Measurements from ENCODE around the gene BAD.
"Not testable (repeated sequence)": the region's sequence is repeated elsewhere in the genome, so short reads cannot be mapped to it uniquely, and the experiment has no call there.

The BAD gene

GRCh38 chr11:64284048-64284961, at the start of gene BAD:
Gene BAD (minus strand): TSS chr11:64284665. CDS start chr11:64284368, 297 bp downstream.
- peak; percentile 85 for DNase-seq (ENCODE audit: low read depth)

DNA sequence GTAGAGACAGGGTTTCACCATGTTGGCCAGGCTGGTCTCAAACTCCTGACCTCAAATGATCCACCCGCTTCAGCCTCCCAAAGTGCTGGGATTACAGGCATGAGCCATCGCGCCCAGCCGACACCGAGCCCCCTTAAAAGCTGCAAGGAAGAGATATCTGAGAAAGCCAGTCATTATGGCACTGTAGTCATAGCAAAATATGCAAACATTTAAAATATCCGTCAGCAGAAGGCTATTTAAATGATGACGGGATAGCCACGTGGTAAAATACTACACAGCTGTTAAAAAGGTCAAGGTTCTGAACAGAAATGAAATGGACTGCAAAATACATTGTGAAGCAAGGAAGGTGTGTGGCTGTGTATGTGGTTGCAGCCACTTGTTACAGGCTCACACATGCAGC, 49.1 kb upstream of the BAD start:
- no peak for DNase-seq (ENCODE audit: low read depth)

GRCh38 chr11:64331569-64332371, 47.3 kb upstream of the BAD start:
- DNase-seq (ENCODE audit: low read depth), result peak; percentile 30

DNA sequence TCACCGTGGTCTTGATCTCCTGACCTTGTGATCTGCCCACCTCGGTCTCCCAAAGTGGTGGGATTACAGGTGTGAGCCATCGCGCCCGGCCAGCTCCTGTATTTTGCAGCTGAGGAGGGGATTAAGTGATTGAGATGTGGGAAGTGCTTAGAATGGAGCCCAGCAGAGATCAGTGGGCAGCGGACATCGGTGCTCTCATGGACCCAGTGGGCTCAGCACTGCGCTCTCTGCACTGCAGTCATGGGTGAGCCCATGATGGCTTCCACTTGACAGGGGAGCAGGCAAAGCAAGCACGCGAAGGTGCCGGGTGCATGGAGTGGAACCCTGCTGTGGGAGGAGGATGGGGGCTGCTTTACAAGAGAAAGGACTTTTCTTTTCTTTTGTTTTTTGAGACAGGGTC, 46.4 kb upstream of the BAD start:
- DNase-seq (ENCODE audit: low read depth), result no peak

DNA sequence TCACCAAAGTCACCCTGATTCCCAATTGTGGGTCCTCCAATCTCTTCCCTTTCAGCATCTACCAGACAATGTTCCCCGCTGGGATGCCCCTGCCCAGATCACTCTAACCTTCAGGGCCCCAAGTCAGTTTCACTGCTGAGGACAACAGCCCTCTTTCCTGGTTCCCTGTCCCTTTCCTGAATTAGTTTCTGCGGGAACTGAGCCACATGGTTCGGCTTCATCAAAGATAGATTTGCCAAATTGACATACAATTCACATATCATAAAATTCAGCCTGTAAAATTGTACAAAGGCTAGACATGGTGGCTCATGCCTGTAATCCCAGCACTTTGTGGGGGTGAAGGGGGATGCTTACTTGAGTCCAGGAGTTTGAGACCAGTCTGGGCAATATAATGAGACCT, 43.5 kb upstream of the BAD start:
- no peak for DNase-seq (ENCODE audit: low read depth)

DNA sequence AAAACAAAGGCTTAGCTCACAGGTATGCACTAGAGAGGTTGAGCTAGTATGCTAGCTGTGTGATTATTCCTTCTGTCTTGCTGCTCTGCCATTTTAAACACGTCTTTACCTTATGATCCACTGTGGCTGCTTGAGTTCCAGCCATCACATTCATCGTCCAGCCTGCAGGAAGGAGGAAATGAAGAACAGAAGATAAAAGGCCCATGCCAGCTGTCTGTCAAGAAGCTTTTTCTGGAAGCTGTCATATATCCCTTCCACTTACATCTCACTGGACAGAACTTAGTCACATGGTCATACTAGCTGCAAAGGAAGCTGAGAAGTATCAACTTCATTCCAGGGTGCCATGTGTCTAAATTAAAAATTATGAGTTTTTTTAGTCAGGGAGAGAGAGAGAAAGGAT, 42.9 kb upstream of the BAD start:
- DNase-seq (ENCODE audit: low read depth), result no peak

DNA sequence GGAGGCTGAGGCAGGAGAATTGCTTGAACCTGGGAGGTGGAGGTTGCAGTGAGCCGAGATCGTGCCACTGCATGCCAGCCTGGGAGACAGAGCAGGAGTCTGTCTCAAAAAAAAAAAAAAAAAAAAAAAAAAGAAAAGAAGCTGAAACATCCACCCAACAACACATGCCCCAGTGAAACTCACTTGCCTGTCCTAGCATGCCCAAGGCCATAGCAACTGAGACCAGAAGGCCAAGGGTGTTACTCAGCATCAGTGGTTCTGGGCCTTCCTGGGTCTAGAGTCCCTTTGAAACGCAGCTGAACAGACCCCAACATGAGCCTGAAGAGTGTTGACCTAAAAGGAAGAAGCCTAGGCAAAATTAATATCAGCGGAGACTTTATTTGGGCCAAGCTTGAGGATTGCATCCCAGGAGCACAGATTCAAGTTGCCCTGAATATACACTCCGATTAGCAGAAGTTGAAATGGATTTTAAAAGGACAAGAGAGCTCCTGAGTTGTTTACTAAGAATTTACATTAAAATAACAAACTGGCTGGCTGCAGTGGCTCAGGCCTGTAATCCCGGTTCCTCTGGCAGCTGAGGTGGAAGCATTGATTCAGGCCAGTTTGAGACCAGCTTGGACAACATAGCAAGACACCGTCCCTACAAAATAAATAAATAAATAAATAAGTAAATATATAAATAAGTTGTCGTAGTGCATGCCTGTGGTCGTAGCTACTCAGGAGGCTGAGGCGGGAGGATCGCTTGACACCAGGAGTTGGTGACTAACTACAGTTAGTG, 40.4 kb upstream of the BAD start:
- DNase-seq (ENCODE audit: low read depth), result no peak

- DNase-seq (ENCODE audit: low read depth), result not testable (repeated sequence)
Observed at GRCh38 chr11:64323984-64324383, 39.5 kb upstream of the BAD start.

- no peak for DNase-seq (ENCODE audit: low read depth)
Observed at GRCh38 chr11:64323373-64323772, 38.9 kb upstream of the BAD start.

- no peak for DNase-seq (ENCODE audit: low read depth)
Observed at GRCh38 chr11:64322925-64323260, 38.4 kb upstream of the BAD start.

DNA sequence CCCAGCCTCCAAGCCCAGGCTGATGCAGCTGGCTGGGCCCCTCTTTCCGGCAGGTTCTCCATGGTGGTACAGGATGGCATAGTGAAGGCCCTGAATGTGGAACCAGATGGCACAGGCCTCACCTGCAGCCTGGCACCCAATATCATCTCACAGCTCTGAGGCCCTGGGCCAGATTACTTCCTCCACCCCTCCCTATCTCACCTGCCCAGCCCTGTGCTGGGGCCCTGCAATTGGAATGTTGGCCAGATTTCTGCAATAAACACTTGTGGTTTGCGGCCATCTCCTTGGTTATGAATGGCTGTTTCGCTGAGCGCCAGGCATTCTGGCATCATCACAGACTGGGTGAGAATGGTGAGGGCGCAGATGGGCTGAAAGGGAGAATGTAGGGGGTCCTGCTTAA, 37.1 kb upstream of the BAD start:
- DNase-seq (ENCODE audit: low read depth), result no peak

DNA sequence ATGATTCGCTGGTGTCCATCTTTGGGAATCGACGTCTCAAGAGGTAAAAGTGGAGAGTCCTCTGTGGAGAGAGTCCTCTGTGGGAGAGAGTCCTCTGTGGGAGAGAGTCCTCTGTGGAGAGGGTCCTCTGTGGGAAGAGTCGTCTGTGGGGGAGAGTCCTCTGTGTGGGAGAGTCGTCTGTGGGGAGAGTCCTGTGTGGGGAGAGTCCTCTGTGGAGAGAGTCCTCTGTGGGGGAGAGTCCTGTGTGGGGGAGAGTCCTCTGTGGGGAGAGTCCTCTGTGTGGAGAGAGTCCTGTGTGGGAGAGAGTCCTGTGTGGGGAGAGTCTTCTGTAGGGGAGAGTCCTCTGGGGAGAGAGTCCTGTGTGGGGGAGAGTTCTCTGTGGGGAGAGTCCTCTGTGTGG, 36.6 kb upstream of the BAD start:
- no peak for DNase-seq (ENCODE audit: low read depth)

GRCh38 chr11:64320556-64320955, 36.1 kb upstream of the BAD start:
- DNase-seq (ENCODE audit: low read depth), result no peak

DNA sequence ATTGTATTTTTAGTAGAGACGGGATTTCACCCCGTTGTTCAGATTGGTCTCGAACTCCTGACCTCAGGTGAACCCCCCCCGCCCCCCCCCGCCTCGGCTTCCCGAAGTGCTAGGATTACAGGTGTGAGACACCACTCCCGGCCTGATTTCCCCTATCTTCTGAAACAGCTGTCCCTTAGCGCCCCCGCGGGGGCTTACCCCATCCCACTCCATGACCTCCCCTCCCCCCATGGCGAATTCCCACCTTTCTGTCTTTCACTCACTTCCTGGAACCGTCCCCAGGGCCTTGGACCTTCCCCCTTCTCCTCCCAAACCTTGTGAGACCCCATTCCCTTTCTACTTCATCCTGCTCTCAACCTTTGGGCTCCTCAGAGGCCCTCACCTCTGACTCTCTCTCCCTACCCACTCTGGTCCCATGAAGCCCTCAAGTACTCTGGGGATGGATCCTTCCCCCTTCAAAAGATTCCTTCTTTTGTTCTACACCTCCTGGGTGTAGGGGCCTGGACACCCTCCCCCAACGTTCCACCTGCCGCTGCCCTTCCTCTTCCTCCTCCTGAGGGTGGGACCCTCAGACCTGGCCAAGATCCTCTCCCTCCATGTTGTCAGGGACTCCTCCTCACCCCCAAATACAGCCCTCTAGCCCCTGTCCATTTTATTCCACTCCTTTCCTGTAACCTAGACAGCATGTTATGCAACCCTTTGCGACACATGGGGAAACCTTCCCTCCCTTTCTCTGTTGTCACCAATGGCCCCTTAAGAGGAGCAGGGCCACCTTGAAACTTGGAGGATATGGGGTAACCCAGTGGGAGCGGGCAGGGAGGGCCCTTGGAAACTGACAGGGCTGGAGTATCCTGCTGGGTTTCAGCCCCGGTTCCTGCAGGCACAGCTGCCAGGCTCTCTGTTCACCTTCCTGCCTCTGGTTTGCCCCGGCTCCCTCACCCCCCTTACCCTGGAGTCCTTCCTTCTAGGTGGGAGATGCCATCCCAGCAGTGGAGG, 34.6 kb upstream of the BAD start:
- DNase-seq (ENCODE audit: low read depth), result no peak

DNA sequence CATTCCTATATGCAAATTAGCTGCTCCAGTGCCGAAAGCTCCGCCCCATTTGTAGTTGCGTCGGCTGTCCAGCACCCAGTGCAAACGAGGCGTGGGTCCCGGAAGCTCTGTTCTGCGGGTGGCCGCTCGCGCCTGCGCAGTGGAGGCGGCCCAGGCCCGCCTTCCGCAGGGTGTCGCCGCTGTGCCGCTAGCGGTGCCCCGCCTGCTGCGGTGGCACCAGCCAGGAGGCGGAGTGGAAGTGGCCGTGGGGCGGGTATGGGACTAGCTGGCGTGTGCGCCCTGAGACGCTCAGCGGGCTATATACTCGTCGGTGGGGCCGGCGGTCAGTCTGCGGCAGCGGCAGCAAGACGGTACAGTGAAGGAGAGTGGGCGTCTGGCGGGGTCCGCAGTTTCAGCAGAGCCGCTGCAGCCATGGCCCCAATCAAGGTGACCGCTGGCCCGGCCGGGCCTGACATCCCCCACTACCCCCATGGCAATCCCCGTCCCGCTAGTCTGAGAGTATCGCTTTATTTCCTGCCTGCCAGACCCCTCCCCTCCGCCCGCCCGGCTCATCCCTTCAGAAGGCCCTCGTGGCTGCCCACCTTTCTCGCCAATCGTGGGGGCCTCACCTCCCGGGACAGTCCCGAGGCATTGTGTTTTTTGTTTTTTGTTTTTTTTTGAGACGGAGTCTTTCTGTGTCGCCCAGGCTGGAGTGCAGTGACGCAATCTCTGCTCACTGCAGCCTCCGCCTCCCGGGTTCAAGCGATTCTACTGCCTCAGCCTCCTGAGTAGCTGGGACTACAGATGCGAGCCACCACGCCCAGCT, 33.7 kb upstream of the BAD start, which contains the start of gene PRDX5:
PRDX5 (plus strand) TSS at position 161 of the 805 bp plus-strand sequence; CDS start at position 256, 95 bp downstream.
- DNase-seq (ENCODE audit: low read depth), result peak; percentile 79

GRCh38 chr11:64317325-64317960, 33.0 kb upstream of the BAD start, which contains the start of gene TRMT112:
Gene TRMT112 (minus strand): TSS chr11:64317559. CDS start chr11:64317526, 33 bp downstream.
- DNase-seq (ENCODE audit: low read depth), result peak; percentile 93

- DNase-seq (ENCODE audit: low read depth), result no peak
Observed at GRCh38 chr11:64316672-64317324, 32.3 kb upstream of the BAD start.

GRCh38 chr11:64315667-64316526, 31.4 kb upstream of the BAD start:
- not testable (repeated sequence) for DNase-seq (ENCODE audit: low read depth)
